SK-N-MC (cell line): Measurements from ENCODE around the gene DAZAP1.
"Not testable (repeated sequence)": the region's sequence is repeated elsewhere in the genome, so short reads cannot be mapped to it uniquely, and the experiment has no call there.

Experiments used
- DNase-seq: peaks from one replicate; pipeline ENCODE4 v3.0.0-alpha.2; 2011; ENCODE audit warnings: low read depth, low spot score
- H3K27ac ChIP-seq: fragments of 200-600 bp; sonication (generic); 2 replicates; pipeline ENCODE4 v1.5.1; 2016; ENCODE audit warnings: mixed run types
- H3K36me3 ChIP-seq: fragments of 200-600 bp; sonication (generic); 2 replicates; pipeline ENCODE4 v1.6.1; 2017; ENCODE audit warnings: antibody characterized with exemption, low read length, mixed read lengths; ENCODE audit not compliant: insufficient read depth
- H3K4me3 ChIP-seq: fragments of 200-600 bp; sonication (generic); 2 replicates; pipeline ENCODE4 v1.5.1; 2016
- H3K9ac ChIP-seq: fragments of 200-600 bp; sonication (generic); 2 replicates; pipeline ENCODE4 v1.8.0; 2017; ENCODE audit warnings: mixed run types, mixed read lengths; ENCODE audit not compliant: insufficient read length
- H3K9me3 ChIP-seq: fragments of 200-600 bp; sonication (generic); 2 replicates; pipeline ENCODE4 v1.6.1; 2017; ENCODE audit warnings: low read depth, mild to moderate bottlenecking, antibody characterized with exemption, low read length, moderate library complexity, mixed read lengths
- EZH2 ChIP-seq: fragments of 200-600 bp; sonication (generic); IDR thresholded peaks from one replicate; pipeline ENCODE4 v1.6.1; 2017; ENCODE audit warnings: antibody characterized with exemption
- FOXP2 ChIP-seq: optimal IDR thresholded peaks from 2 replicates; pipeline ENCODE3; 2011; ENCODE audit warnings: mild to moderate bottlenecking, moderate library complexity; ENCODE audit not compliant: insufficient read depth; ENCODE audit errors: extremely low read length, control extremely low read depth
- POLR2AphosphoS5 ChIP-seq: IDR thresholded peaks from 2 replicates; pipeline ENCODE4 v1.6.1; 2012; ENCODE audit warnings: mild to moderate bottlenecking, low read depth, low read length, borderline replicate concordance

Gene DAZAP1

GRCh38 chr19:1438933-1439354 lies 31.6 kb downstream of the DAZAP1 start:
- Histone ChIP-seq H3K27ac (peak overlapping the region; percentile 96), H3K9ac (peak overlapping the region; percentile 100), H3K36me3 (peaks cover 47% of the 10 kb centered on the region), H3K9me3 (no peaks in the 10 kb centered on the region), H3K4me3 (peak overlapping the region; percentile 97)
- TF ChIP-seq POLR2AphosphoS5 (no peak), FOXP2 (no peak), EZH2 (no peak)
- no peak for DNase-seq

GRCh38 chr19:1439525-1440417 lies 32.4 kb downstream of the DAZAP1 start:
- peak overlapping the region; percentile 96 for H3K27ac ChIP-seq
- not testable (repeated sequence) for DNase-seq, H3K9me3 ChIP-seq
- H3K9ac ChIP-seq: peak overlapping the region; percentile 100
- H3K4me3 ChIP-seq: peak overlapping the region; percentile 97
- peaks cover 44% of the 10 kb centered on the region for H3K36me3 ChIP-seq

DNA sequence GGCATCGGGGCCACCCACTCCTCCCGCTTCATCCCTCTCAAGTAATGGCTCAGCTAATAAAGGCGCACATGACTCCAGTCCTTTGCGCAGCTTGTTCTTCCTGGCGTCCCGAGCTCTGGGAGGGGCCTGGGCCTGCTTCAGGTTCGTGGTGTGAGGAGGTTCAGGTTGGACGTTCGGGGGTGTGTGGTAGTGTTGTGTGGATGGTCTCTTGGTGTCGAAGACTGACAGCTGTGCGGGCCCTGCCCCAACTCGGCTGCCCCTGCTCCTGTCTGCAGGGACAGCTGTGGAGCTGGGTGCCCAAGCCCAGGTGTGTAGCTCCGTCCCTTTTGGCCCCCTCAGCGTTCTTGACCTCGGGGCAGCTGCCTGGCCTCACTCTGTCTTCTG lies 33.0 kb downstream of the DAZAP1 start:
- no peak for TF ChIP-seq POLR2AphosphoS5
- no peak for TF ChIP-seq EZH2
- no peak for TF ChIP-seq FOXP2
- Histone ChIP-seq H3K9me3 (no peaks in the 10 kb centered on the region), H3K27ac (no peak overlapping the region), H3K36me3 (peaks cover 41% of the 10 kb centered on the region), H3K4me3 (peak overlapping the region; percentile 97; the same call in 1 of the 2 replicates), H3K9ac (no peak overlapping the region)
- DNase-seq: no peak

DNA sequence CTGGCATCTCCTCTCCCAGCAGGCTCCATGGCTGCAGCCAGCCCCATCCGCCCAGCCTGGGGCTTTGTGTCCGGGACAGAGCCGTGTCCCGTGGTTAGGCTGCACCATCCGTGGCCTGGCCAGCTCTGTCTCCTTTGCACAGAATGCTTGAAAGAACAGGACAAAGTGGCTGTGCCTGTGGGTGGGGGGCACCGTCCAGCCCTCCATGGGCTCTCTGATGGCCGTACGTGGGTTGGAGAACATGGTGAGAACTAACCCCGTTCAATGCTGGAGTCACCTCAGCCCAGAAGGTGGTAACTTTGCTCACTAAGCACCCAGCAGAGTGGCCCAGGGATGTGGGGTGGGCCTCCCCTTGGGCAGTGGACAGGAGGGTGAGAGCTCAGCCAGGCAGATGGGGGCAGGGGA lies 33.6 kb downstream of the DAZAP1 start:
- no peak for DNase-seq
- TF ChIP-seq EZH2 (no peak), POLR2AphosphoS5 (no peak), FOXP2 (no peak)
- Histone ChIP-seq H3K9ac (no peak overlapping the region), H3K9me3 (no peaks in the 10 kb centered on the region), H3K36me3 (peaks cover 38% of the 10 kb centered on the region), H3K27ac (no peak overlapping the region), H3K4me3 (no peak overlapping the region)

- no peak for DNase-seq
- H3K9me3 ChIP-seq: no peaks in the 10 kb centered on the region
- no peak overlapping the region for H3K9ac ChIP-seq
- TF ChIP-seq FOXP2 (no peak), POLR2AphosphoS5 (no peak), EZH2 (no peak)
- peaks cover 38% of the 10 kb centered on the region for H3K36me3 ChIP-seq
- peak overlapping the region; percentile 74 for H3K27ac ChIP-seq
- no peak overlapping the region for H3K4me3 ChIP-seq
Measured at GRCh38 chr19:1441677-1442438, 34.5 kb downstream of the DAZAP1 start.

GRCh38 chr19:1445185-1445931 lies 38.0 kb downstream of the DAZAP1 start:
- Histone ChIP-seq H3K9ac (no peak overlapping the region), H3K27ac (no peak overlapping the region), H3K4me3 (peak overlapping the region; percentile 64), H3K36me3 (peaks cover 23% of the 10 kb centered on the region), H3K9me3 (no peaks in the 10 kb centered on the region)
- no peak for TF ChIP-seq EZH2
- no peak for TF ChIP-seq FOXP2
- TF ChIP-seq POLR2AphosphoS5: no peak
- DNase-seq: no peak

DNA sequence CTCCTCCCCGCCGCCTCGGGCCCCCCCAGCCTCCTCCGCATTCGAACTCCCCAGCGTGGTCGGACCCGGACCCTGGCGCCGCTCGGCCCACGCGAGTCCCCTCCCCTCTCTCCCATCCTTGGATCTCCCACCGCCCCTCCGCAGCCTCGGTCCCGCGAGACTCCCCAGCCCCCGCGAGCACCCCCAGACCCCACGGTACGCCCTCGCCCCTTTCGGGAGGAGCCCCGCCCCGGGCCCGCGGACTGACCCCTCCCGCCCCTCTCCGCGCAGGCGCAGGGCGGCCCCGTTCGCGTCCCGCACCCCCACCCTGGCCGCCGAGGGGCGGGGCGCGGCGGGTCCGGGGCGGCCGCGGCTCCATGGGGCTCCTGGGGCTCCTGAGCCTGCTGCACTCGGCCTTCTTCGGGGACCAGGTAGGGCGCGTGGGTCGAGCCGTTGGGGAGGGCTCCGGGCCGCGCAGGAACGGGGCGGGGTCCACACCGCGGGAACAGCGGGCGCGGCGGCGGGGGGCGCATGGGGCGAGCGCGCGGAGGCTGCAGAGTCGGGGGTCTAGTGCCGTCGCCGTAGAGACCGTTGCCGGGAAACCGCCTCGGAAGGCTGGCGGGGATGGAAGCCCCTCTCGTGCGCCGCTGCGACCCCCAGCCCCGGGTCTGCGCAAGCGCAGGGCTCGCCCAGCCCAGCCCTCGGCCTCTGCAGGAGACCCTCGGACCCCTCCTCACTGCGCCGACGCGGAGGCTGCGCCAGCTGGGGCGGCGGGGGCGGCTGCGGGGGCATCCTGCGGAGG lies 38.7 kb downstream of the DAZAP1 start:
- Histone ChIP-seq H3K36me3 (peaks cover 16% of the 10 kb centered on the region), H3K9me3 (no peaks in the 10 kb centered on the region), H3K27ac (no peak overlapping the region), H3K4me3 (peak overlapping the region; percentile 64), H3K9ac (no peak overlapping the region)
- no peak for DNase-seq
- TF ChIP-seq EZH2 (no peak), POLR2AphosphoS5 (no peak), FOXP2 (no peak)
